Caco-2 (cell line): Measurements from ENCODE around the gene TMEM179B. TPM values are rescaled to one million over a fixed set of nuclear protein-coding genes. Genes with fewer than 3 reads are reported as not detected.

Source experiments
- BruUV-seq: library from RNA; stranded (reverse); fragments of 400-500 nt; replicated peaks from 2 replicates; lab custom pipeline; 2021; lab: Mats Ljungman, UMichigan
- CTCF ChIA-PET: fragments of 300-600 bp; sonication (Branson Sonifier 250); formaldehyde crosslinking; loops from one replicate; lab custom pipeline; 2022; ENCODE audit warnings: antibody characterized with exemption; lab: Charles Lee
- POLR2A ChIA-PET: fragments of 300-600 bp; sonication (Branson Sonifier 250); formaldehyde crosslinking; loops from one replicate; lab custom pipeline; 2022; ENCODE audit warnings: antibody characterized with exemption; lab: Charles Lee
- DNase-seq, 2 experiments: peaks; one replicate each; pipeline versions ENCODE4 v3.0.0 to v3.0.0-alpha.2; 2020 to 2022
- H3K27me3 ChIP-seq: replicated peaks from 2 replicates; pipeline ENCODE4 v1.6.0; 2011; ENCODE audit warnings: low read length; ENCODE audit not compliant: control insufficient read depth, insufficient read depth
- H3K36me3 ChIP-seq: 2 replicates; pipeline ENCODE4 v1.5.1; 2011; ENCODE audit warnings: low read length; ENCODE audit not compliant: control insufficient read depth, insufficient read depth
- H3K4me1 ChIP-seq: fragments of 250-450 bp; sonication (Bioruptor Pico); 2 replicates; pipeline ENCODE4 v1.5.1; 2020; ENCODE audit warnings: mild to moderate bottlenecking
- H3K4me3 ChIP-seq: 2 replicates; pipeline ENCODE4 v1.5.1; 2011; ENCODE audit warnings: low read depth, mild to moderate bottlenecking, control low read depth, low read length
- H3K9me3 ChIP-seq: fragments of 250-450 bp; sonication (Bioruptor Pico); 2 replicates; pipeline ENCODE4 v1.5.1; 2020; ENCODE audit warnings: mild to moderate bottlenecking, moderate library complexity
- H3K27ac Mint-ChIP-seq: one replicate; pipeline ENCODE4 v1.8.0; 2022; ENCODE audit warnings: mixed read lengths; ENCODE audit not compliant: unreplicated experiment
- H3K27me3 Mint-ChIP-seq: one replicate; pipeline ENCODE4 v1.8.0; 2022; ENCODE audit warnings: mixed read lengths; ENCODE audit not compliant: insufficient read depth, unreplicated experiment
- H3K36me3 Mint-ChIP-seq: one replicate; pipeline ENCODE4 v1.8.0; 2022; ENCODE audit warnings: mild to moderate bottlenecking, mixed read lengths; ENCODE audit not compliant: insufficient read depth, unreplicated experiment
- H3K4me1 Mint-ChIP-seq: one replicate; pipeline ENCODE4 v1.8.0; 2022; ENCODE audit warnings: low read depth, mixed read lengths; ENCODE audit not compliant: unreplicated experiment
- H3K4me3 Mint-ChIP-seq: one replicate; pipeline ENCODE4 v1.8.0; 2022; ENCODE audit warnings: mild to moderate bottlenecking, moderate library complexity, mixed read lengths; ENCODE audit not compliant: unreplicated experiment
- H3K9me3 Mint-ChIP-seq: one replicate; pipeline ENCODE4 v1.8.0; 2022; ENCODE audit warnings: mixed read lengths; ENCODE audit not compliant: unreplicated experiment
- CTCF ChIP-seq, 2 experiments: fragments of 200-600 bp in 1 of 2; IDR thresholded peaks; 1 replicate in 1 of 2; 2 replicates in 1 of 2; pipeline versions ENCODE4 v1.5.1 to v1.8.0; 2011 to 2022; ENCODE audit warnings: antibody characterized with exemption in 1 of 2, control low read depth in 1 of 2, inconsistent platforms in 1 of 2, low read depth in 1 of 2, low read length in 1 of 2, mild to moderate bottlenecking in 1 of 2, moderate library complexity in 1 of 2; ENCODE audit not compliant: insufficient read depth in 1 of 2, severe bottlenecking in 1 of 2, unreplicated experiment in 1 of 2
- intact Hi-C: fragments of 100-400 bp; cut with micrococcal nuclease; formaldehyde crosslinking; loops from one replicate; pipeline ENCODE4 v1.10.0; 2022; ENCODE audit not compliant: unreplicated experiment
- total RNA-seq: library from RNA; stranded (reverse); gene quantifications from 2 replicates; pipeline ENCODE4 v1.2.3, GENCODE V29; 2022

TMEM179B gene
- total RNA-seq, 1 experiment from 2014 or later, result 68.4 TPM

- H3K9me3 Mint-ChIP-seq, result no peaks in the 10 kb centered on the region
- CTCF ChIA-PET, result interaction anchor here (1.1 kb wide), 1 partner anchor 9 kb away, joined by 3 read pairs; no protein-coding TSS in a partner anchor
Observed at GRCh38 chr11:62777389-62777788, 9.8 kb upstream of the TMEM179B start.

GRCh38 chr11:62778441-62778840, 8.8 kb upstream of the TMEM179B start:
- no peak for DNase-seq
- Histone ChIP-seq H3K36me3 (peaks cover 3% of the 10 kb centered on the region), H3K4me1 (no peaks in the 10 kb centered on the region), H3K4me3 (no peak overlapping the region), H3K27me3 (no peaks in the 10 kb centered on the region), H3K9me3 (no peaks in the 10 kb centered on the region)
- no peak for TF ChIP-seq CTCF (IDR thresholded peaks at IDR 0.05; ENCODE audit: insufficient read depth in 1 of 2, low read depth in 1 of 2, low read length in 1 of 2, severe bottlenecking in 1 of 2, unreplicated experiment in 1 of 2)
- peaks cover 48% of the 10 kb centered on the region for H3K36me3 Mint-ChIP-seq
- no peaks in the 10 kb centered on the region for H3K9me3 Mint-ChIP-seq
- H3K4me1 Mint-ChIP-seq, result no peaks in the 10 kb centered on the region
- no peak overlapping the region for H3K4me3 Mint-ChIP-seq
- no peak overlapping the region for H3K27ac Mint-ChIP-seq
- ChIA-PET POLR2A (no interaction called here), CTCF (no interaction called here)
- no TSS peak for BruUV-seq
- H3K27me3 Mint-ChIP-seq, result no peaks in the 10 kb centered on the region
- intact Hi-C loops, result no loop called here

More at GRCh38 chr11:62777389-62777788, 9.8 kb upstream of the TMEM179B start:
- no peak for DNase-seq
- POLR2A ChIA-PET, result interaction anchor here (0.5 kb wide), 1 partner anchor 107 kb away, joined by 3 read pairs; no protein-coding TSS in a partner anchor
- no peaks in the 10 kb centered on the region for H3K27me3 ChIP-seq
- H3K27me3 Mint-ChIP-seq, result no peaks in the 10 kb centered on the region
- H3K9me3 ChIP-seq, result no peaks in the 10 kb centered on the region
- no peaks in the 10 kb centered on the region for H3K4me1 Mint-ChIP-seq
- H3K4me1 ChIP-seq, result peaks cover under 1% of the 10 kb centered on the region; the same call in 1 of the 2 replicates
- H3K27ac Mint-ChIP-seq, result no peak overlapping the region
- peaks cover 3% of the 10 kb centered on the region for H3K36me3 ChIP-seq
- H3K4me3 Mint-ChIP-seq, result no peak overlapping the region
- peaks cover 40% of the 10 kb centered on the region for H3K36me3 Mint-ChIP-seq
- no peak overlapping the region for H3K4me3 ChIP-seq
- TF ChIP-seq CTCF (IDR thresholded peaks at IDR 0.05; ENCODE audit: insufficient read depth in 1 of 2, low read depth in 1 of 2, low read length in 1 of 2, severe bottlenecking in 1 of 2, unreplicated experiment in 1 of 2), result no peak
- intact Hi-C loops, result no loop called here
- BruUV-seq, result no TSS peak

DNA sequence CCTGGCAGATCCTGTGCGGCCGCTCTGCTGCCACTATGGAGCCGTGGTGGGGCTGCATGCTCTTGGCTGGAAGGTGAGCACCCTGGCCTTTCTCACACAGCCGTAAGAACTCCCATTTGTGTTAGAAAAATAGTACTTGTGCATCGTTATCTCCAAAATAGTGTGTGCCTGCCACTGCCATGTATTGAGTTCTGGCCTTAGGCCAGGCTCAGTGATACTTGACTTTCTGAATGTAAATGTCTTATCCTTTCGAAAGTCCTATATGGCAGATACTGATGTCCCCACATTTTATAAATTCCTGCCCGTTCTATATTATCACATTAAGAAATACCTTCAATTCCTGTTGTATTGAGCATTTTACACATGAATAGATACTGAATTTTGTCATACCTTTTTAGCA, 4.4 kb upstream of the TMEM179B start:
- ChIA-PET POLR2A (no interaction called here), CTCF (no interaction called here)
- no peaks in the 10 kb centered on the region for H3K27me3 Mint-ChIP-seq
- Histone ChIP-seq H3K4me3 (no peak overlapping the region), H3K36me3 (peaks cover 2% of the 10 kb centered on the region), H3K9me3 (no peaks in the 10 kb centered on the region), H3K27me3 (no peaks in the 10 kb centered on the region), H3K4me1 (peaks cover 4% of the 10 kb centered on the region; the same call in 1 of the 2 replicates)
- peaks cover 48% of the 10 kb centered on the region for H3K36me3 Mint-ChIP-seq
- no peak for DNase-seq
- BruUV-seq, result no TSS peak
- H3K27ac Mint-ChIP-seq, result no peak overlapping the region
- no peak overlapping the region for H3K4me3 Mint-ChIP-seq
- no peak for TF ChIP-seq CTCF (IDR thresholded peaks at IDR 0.05; ENCODE audit: insufficient read depth in 1 of 2, low read depth in 1 of 2, low read length in 1 of 2, severe bottlenecking in 1 of 2, unreplicated experiment in 1 of 2)
- H3K9me3 Mint-ChIP-seq, result no peaks in the 10 kb centered on the region
- intact Hi-C loops, result no loop called here
- no peaks in the 10 kb centered on the region for H3K4me1 Mint-ChIP-seq
